ENCODE data around the gene CLDN10.

GRCh38 chr13:95604556-95604915, 52.0 kb downstream of the CLDN10 start:
- TF ChIP-seq CTCF (IDR thresholded peaks at IDR 0.05 in 8 of 11, conservative IDR thresholded peaks at IDR 0.05 in 3 of 11) (no peak), POLR2A (IDR thresholded peaks at IDR 0.05) (no peak), POLR2AphosphoS5 (IDR thresholded peaks at IDR 0.05) (no peak)
